HEK293T (cell line): Measurements from ENCODE around the gene AHDC1.
"Not testable (repeated sequence)": the region's sequence is repeated elsewhere in the genome, so short reads cannot be mapped to it uniquely, and the experiment has no call there.

ENCODE experiments used
- CTCF ChIA-PET: fragments of 350-600 bp; formaldehyde crosslinking; extraction: SDS; loops from one replicate; lab custom pipeline; 2021; ENCODE audit warnings: antibody characterized with exemption, inconsistent platforms; lab: Yijun Ruan, JAX
- POLR2A ChIA-PET: fragments of 350-600 bp; formaldehyde crosslinking; extraction: SDS; loops from one replicate; lab custom pipeline; 2020; ENCODE audit warnings: antibody characterized with exemption, inconsistent platforms; lab: Yijun Ruan, JAX
- DNase-seq: peaks from one replicate; pipeline ENCODE4 v3.0.0; 2012; ENCODE audit warnings: mixed read lengths; ENCODE audit errors: extremely low spot score
- ARNT ChIP-seq: fragments of 450-650 bp; IDR thresholded peaks from 2 replicates; pipeline ENCODE4 v1.6.1; 2017; ENCODE audit warnings: mild to moderate bottlenecking
- BHLHE40 ChIP-seq: fragments of 450-650 bp; IDR thresholded peaks from 2 replicates; pipeline ENCODE4 v1.6.1; 2016; ENCODE audit warnings: mild to moderate bottlenecking, moderate library complexity, borderline replicate concordance
- CTBP1 ChIP-seq: fragments of 450-650 bp; IDR thresholded peaks from 2 replicates; pipeline ENCODE4 v1.6.1; 2016; ENCODE audit warnings: borderline replicate concordance
- ELF4 ChIP-seq: fragments of 450-650 bp; IDR thresholded peaks from 2 replicates; pipeline ENCODE4 v1.6.1; 2017; ENCODE audit warnings: antibody characterized with exemption
- FOXA1 ChIP-seq: fragments of 450-650 bp; IDR thresholded peaks from 2 replicates; pipeline ENCODE4 v1.6.1; 2016; ENCODE audit warnings: mild to moderate bottlenecking
- FOXK2 ChIP-seq: fragments of 450-650 bp; IDR thresholded peaks from 2 replicates; pipeline ENCODE4 v1.6.1; 2016; ENCODE audit warnings: mild to moderate bottlenecking
- FOXM1 ChIP-seq: fragments of 450-650 bp; IDR thresholded peaks from 2 replicates; pipeline ENCODE4 v1.6.1; 2017; ENCODE audit warnings: mild to moderate bottlenecking, borderline replicate concordance
- HDGF ChIP-seq: fragments of 450-650 bp; IDR thresholded peaks from 2 replicates; pipeline ENCODE4 v1.6.1; 2017; ENCODE audit warnings: antibody characterized with exemption, borderline replicate concordance
- L3MBTL2 ChIP-seq: fragments of 450-650 bp; conservative IDR thresholded peaks from 2 replicates; pipeline ENCODE4 v1.6.1; 2016; ENCODE audit warnings: mild to moderate bottlenecking
- LEF1 ChIP-seq: fragments of 450-650 bp; IDR thresholded peaks from 2 replicates; pipeline ENCODE4 v1.6.1; 2017; ENCODE audit warnings: mild to moderate bottlenecking, borderline replicate concordance
- NFRKB ChIP-seq: fragments of 450-650 bp; IDR thresholded peaks from 2 replicates; pipeline ENCODE4 v1.6.1; 2016; ENCODE audit warnings: mild to moderate bottlenecking, moderate library complexity
- SP1 ChIP-seq: fragments of 450-650 bp; IDR thresholded peaks from 2 replicates; pipeline ENCODE4 v1.6.1; 2017
- SUZ12 ChIP-seq: fragments of 450-650 bp; IDR thresholded peaks from 2 replicates; pipeline ENCODE4 v1.6.1; 2016; ENCODE audit warnings: mild to moderate bottlenecking
- TARDBP ChIP-seq: fragments of 450-650 bp; IDR thresholded peaks from 2 replicates; pipeline ENCODE4 v1.6.1; 2016
- ZNF384 ChIP-seq: fragments of 450-650 bp; IDR thresholded peaks from 2 replicates; pipeline ENCODE4 v1.6.1; 2016
- TF ChIP-seq, protein P1 (sequence below): fragments of 450-650 bp; IDR thresholded peaks from 2 replicates; pipeline ENCODE4 v1.6.1; 2016

AHDC1 gene

DNA sequence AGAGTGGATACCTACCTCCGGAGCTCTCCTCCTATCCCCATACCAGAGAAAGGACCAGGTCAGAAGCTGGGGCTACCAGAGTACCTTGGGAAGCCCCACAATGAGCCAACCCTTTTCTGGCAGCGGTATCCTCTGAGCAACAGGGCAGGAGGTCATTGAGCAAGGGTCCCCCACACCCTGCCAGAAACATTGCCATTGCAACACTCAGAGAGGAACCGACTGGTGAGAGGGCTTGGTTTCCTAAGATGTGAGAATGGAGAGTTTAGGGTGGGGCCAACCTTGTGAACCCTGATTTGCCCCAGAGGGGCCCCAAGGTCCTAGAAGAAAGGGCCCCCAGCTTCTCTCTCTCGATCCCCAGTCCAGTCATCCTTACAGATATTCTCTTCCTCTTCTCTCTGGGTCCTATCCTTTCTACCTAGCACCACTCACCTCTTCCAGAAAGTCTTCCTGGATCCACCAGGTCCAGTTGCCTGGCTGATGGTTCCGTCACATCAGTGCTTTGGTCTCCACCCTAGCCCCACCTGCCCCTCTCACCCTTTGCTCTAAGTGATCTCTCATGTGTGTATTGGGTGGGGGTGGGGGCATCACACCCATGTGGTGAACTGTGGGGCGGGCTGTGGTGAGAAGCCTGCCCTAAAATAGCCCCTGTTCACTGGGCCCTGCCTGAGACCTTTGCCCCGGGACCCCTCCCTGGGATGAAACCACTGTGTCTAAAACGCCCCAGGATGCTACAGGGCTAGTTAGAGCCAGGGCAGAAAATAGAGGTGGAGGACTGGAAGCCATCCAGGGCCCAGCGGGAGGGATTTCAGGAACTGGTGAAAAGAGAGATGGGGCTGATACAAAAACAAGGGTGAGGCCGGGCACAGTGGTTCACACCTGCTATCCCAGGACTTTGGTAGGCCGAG is 22.3 kb upstream of the AHDC1 start:
- DNase-seq: no peak

DNA sequence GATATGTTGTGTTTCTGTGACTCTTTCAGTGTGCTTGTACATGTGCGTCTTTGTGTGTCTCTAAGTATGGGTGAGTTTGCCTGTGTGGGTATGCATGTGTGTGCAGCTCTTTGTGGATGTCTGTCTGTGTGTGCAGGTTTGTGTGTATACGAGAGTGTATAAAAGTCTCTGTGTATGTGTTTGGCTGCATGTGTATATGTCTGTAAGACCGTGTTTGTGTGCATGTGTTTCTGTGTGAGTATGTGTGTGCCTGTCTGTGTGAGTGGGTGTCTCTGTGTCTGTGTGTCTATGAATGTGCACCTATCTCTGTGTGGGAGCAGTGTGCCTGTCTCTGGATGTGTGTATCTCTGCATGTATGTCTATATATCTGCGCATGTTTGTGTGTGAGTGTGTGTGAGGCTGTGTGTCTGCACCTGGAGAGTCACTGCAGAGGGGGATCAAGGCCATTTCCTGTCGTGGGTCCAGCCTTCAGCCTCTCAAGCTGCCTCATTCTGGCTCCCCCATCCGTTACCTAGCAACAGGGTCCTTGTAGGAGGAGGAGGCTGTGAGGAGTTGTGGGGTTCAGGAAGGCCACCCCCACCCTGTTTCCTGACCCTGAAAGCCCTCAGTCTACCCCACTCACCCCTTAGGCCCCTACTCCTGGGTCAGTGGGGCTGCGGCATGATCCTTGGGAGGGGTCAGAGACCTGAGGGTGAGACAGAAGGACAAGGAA is 20.7 kb upstream of the AHDC1 start:
- no peak for TF ChIP-seq LEF1
- no peak for TF ChIP-seq ARNT
- no peak for TF ChIP-seq FOXA1
- TF ChIP-seq, protein P1, sequence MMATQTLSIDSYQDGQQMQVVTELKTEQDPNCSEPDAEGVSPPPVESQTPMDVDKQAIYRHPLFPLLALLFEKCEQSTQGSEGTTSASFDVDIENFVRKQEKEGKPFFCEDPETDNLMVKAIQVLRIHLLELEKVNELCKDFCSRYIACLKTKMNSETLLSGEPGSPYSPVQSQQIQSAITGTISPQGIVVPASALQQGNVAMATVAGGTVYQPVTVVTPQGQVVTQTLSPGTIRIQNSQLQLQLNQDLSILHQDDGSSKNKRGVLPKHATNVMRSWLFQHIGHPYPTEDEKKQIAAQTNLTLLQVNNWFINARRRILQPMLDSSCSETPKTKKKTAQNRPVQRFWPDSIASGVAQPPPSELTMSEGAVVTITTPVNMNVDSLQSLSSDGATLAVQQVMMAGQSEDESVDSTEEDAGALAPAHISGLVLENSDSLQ: no peak
- TF ChIP-seq L3MBTL2: no peak
- no peak for TF ChIP-seq FOXM1
- no peak for TF ChIP-seq FOXK2
- TF ChIP-seq HDGF: no peak
- TF ChIP-seq BHLHE40: no peak
- no peak for TF ChIP-seq SP1
- no peak for TF ChIP-seq TARDBP
- no peak for TF ChIP-seq NFRKB
- no peak for TF ChIP-seq CTBP1
- no peak for TF ChIP-seq ZNF384
- TF ChIP-seq ELF4: no peak
- TF ChIP-seq SUZ12: no peak
- ChIA-PET POLR2A (no interaction called here), CTCF (interaction anchor here (1.2 kb wide), 1 partner anchor 67 kb away, joined by 3 read pairs; no protein-coding TSS in a partner anchor)
- no peak for DNase-seq

More for the DNA sequence above, 22.3 kb upstream of the AHDC1 start:
- POLR2A ChIA-PET: no interaction called here
- CTCF ChIA-PET: no interaction called here
- TF ChIP-seq BHLHE40 (no peak), LEF1 (no peak), SUZ12 (no peak), FOXM1 (no peak), ELF4 (no peak), L3MBTL2 (no peak), TARDBP (no peak), CTBP1 (no peak), ZNF384 (no peak), HDGF (no peak), ARNT (no peak), FOXK2 (no peak), NFRKB (no peak), FOXA1 (no peak), SP1 (no peak)
- TF ChIP-seq, protein P1: no peak

DNA sequence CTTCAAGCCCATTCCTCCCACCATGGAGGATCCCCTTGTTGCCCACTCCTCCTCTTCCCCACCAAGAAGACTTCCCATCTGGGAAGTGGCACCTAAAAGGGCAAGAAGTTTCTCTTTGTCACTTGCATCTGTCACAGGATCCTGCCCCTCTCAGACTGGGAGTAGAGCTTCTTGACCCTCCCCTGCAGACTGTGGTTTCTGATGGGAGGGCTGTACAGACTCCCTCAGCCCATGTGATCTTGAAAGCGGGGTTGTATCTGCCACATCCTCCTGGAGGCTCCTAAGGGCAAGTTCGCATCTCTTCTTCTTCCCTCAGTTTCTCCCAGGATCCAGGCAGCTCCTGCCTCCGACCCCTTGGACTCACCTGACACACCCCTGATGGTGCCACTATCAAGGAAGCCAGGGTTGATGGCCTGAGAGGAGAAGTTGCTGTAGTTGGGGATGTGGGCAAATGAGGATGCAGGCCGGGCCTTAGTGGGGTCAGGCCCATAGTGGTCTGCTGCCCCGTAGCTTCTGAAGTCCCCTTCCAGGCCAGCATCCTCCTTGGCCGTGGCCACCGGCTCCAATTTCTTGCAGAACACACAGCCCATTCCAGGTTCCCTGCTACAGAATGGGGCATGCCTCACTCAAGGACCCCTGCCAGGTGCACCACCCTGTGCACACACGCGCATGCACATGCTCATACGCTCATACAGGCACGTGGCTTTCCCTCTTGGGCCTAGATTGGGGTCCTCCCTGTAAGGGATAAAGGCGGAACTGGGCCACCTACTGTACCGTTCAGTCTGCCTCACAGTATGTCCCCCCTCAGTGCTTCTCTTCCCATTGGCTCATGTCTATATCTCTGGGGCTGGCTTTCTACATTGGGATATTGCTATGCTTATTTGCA is 19.6 kb upstream of the AHDC1 start:
- no peak for DNase-seq
- ChIA-PET CTCF (interaction anchor here (1.2 kb wide), 1 partner anchor 66 kb away, joined by 3 read pairs; no protein-coding TSS in a partner anchor), POLR2A (no interaction called here)
- TF ChIP-seq CTBP1: no peak
- TF ChIP-seq FOXM1: no peak
- TF ChIP-seq L3MBTL2: no peak
- no peak for TF ChIP-seq BHLHE40
- no peak for TF ChIP-seq ELF4
- no peak for TF ChIP-seq LEF1
- TF ChIP-seq TARDBP: no peak
- no peak for TF ChIP-seq SUZ12

DNA sequence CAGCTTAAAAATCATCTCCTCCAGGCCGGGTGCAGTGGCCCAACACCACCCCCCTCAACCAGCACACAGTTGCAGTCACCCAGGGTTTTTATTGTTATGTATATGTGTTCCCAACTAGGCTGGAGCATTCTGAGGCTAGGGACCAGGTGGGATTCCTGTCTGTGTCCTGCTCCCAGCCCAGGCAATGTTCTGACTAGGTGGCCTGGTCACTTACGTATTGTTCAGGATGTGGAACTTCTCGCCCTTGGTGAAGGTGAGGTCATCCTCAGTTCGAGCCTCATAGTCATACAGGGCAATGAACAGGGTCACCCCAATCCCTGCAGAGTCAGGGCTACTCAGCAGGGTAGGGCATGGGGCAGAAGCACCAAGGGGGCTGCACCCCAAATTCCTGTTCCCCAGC is 18.9 kb upstream of the AHDC1 start:
- DNase-seq: no peak
- ChIA-PET POLR2A (no interaction called here), CTCF (no interaction called here)
- TF ChIP-seq ELF4 (no peak), ARNT (no peak), L3MBTL2 (no peak), CTBP1 (no peak), LEF1 (no peak), ZNF384 (no peak)

DNA sequence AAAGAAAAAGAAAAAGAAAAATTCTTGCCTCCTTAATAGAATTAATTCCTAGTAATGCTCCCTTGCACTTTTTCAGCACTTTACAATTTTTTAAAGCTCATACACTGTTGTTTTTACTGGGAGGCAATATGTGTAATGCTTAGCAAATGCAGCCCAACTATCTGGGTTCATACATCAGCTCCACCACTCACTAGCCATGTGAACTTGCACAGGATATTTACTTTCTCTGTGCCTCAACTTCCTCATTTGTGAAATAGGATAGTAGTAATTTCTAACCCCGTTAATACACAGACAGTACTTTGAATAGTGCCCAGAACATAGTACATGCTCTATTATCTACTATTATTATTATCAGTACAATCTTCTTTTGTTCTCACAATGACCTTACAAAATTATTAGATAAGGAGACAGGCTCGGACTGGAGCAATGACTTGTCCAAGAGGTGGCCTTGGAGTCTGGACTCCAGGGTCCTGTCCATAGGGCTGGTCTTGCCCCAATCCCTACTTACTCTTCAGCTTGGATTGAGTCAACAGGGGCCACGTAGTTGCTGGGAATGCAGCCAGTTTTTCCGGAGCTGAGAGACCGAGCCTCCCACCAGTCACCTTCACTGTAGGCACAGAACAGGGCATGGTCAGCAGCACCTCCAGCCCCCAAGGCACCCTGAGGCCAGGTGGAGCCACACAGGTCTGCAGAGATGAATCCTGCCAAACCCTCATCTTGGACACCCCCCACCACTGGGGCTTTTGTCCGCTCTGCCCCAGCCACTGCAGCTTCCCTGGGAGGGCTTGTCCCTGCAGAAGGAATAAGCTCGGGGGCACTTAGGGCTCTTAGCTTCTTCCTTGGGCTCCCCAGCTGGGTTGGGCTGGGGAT is 17.3 kb upstream of the AHDC1 start:
- no peak for DNase-seq
- ChIA-PET POLR2A (no interaction called here), CTCF (interaction anchor here (0.6 to 1.1 kb wide), 2 partner anchors 48 to 853 kb away, joined by 3 to 4 read pairs; no protein-coding TSS in a partner anchor)
- TF ChIP-seq HDGF (no peak), ARNT (no peak), FOXA1 (no peak)

DNA sequence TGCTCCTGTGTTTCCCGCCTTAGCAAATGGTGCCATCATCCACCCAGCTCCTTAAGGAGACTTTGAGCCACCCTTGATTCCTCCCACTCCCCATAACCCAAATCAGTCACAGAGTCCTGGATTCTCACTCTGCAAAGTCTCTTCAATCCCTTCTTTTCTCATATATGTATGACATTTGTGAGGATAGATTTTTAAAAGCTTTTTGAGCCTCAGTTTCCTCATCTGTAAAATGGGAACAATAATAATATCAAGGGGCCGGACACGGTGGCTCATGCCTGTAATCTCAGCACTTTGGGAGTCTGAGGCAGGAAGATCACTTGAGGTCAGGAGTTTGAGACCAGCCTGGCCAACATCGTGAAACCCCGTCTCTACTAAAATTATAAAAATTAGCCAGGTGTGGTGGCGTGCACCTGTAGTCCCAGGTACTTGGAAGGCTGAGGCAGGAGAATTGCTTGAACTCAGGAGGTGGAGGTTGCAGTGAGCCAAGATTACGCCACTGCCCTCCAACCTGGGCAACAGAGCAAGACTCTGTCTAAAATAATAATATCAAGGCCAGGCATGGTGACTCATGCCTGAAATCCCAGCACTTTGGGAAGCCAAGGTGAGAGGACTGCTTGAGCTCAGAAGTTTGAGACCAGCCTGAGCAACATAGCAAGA is 16.0 kb upstream of the AHDC1 start:
- CTCF ChIA-PET, POLR2A ChIA-PET, DNase-seq: not testable (repeated sequence)
